Esophagus muscularis mucosa (tissue), 3 donors: ENCODE measurements around the gene IFI6.

Experiments used
- POLR2AphosphoS5 ChIP-seq, 2 donors: sonication (generic); formaldehyde crosslinking; IDR thresholded peaks; one replicate each; pipeline ENCODE4 v1.6.1; 2017; ENCODE audit warnings: antibody characterized with exemption in 2 of 2
- TF ChIP-seq, protein P1 (sequence below), 3 experiments: fragments of 200-600 bp in 2 of 3; fragments of 450-650 bp in 1 of 3; sonication (generic) in 2 of 3; IDR thresholded peaks; one replicate each; pipeline ENCODE4 v1.5.1; 2017 to 2019; ENCODE audit warnings: antibody characterized with exemption in 3 of 3, mild to moderate bottlenecking in 2 of 3, moderate library complexity in 1 of 3

DNA sequence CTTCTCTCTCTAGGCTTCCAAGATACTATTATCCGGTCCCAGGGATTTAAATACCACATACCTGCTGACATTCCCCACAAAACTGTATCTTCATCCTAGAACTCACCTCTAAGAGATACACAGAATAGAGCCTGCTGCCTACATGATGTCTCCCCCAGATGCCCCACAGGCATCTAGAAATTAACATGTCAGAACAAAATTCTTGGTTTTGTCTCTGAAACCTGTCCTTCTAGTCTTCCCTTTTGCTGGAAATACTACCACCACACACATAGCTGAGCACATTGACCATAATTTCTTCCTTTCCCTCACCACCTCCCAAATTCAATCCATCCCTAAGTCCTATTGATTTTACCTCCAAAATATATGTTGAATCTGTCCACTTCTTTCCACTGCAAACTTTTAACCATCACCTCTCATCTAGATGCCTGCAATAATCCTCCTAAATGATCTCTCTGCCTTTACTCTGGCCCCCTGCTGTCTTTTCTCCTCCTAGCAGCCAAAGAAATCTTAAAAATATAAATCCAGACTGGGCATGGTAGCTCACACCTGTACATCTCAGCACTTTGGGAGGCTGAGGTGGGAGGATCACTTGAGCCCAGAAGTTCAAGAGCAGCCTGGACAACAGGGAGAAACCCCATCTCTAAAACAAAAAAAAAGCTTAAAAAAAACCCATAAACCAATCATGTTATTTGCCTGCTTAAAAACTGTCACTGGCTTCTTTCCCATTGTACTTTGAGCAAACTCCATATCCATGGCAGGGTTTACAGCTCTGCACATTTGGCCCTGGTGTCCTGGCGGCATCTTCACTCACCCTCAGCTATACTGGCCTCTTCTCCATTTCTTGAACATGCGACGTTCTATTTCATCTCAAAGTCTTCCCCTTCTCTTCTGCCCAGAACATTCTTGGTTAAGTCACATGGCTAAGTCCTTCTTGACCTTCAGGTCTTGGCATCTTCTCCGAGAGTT lies 47.6 kb upstream of the IFI6 start:
- no peak for TF ChIP-seq POLR2AphosphoS5 (IDR thresholded peaks at IDR 0.05)
- TF ChIP-seq, protein P1, sequence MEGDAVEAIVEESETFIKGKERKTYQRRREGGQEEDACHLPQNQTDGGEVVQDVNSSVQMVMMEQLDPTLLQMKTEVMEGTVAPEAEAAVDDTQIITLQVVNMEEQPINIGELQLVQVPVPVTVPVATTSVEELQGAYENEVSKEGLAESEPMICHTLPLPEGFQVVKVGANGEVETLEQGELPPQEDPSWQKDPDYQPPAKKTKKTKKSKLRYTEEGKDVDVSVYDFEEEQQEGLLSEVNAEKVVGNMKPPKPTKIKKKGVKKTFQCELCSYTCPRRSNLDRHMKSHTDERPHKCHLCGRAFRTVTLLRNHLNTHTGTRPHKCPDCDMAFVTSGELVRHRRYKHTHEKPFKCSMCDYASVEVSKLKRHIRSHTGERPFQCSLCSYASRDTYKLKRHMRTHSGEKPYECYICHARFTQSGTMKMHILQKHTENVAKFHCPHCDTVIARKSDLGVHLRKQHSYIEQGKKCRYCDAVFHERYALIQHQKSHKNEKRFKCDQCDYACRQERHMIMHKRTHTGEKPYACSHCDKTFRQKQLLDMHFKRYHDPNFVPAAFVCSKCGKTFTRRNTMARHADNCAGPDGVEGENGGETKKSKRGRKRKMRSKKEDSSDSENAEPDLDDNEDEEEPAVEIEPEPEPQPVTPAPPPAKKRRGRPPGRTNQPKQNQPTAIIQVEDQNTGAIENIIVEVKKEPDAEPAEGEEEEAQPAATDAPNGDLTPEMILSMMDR (IDR thresholded peaks at IDR 0.05), result no peak
